Measurements from ENCODE around the gene STARD3.

STARD3 gene

GRCh38 chr17:39639566-39640458, 2.9 kb downstream of the STARD3 start:
- DNase-seq = no peak

- no peak for DNase-seq
Observed at GRCh38 chr17:39640591-39641031, 3.7 kb downstream of the STARD3 start.

GRCh38 chr17:39641097-39641496, 4.2 kb downstream of the STARD3 start:
- no peak for DNase-seq

- no peak for DNase-seq
Observed at GRCh38 chr17:39641883-39642282, 4.9 kb downstream of the STARD3 start.

GRCh38 chr17:39642291-39643074, 5.5 kb downstream of the STARD3 start:
- DNase-seq = no peak

- no peak for DNase-seq
Observed at GRCh38 chr17:39643271-39643670, 6.3 kb downstream of the STARD3 start.

GRCh38 chr17:39647256-39647655, 10.3 kb downstream of the STARD3 start:
- DNase-seq = peak; percentile 63

- DNase-seq = no peak
Observed at GRCh38 chr17:39648616-39649366, 11.8 kb downstream of the STARD3 start.

- DNase-seq = no peak
Observed at GRCh38 chr17:39650121-39650579, 13.2 kb downstream of the STARD3 start.

GRCh38 chr17:39651923-39652586, 15.1 kb downstream of the STARD3 start:
- DNase-seq = no peak

GRCh38 chr17:39652587-39653315, 15.8 kb downstream of the STARD3 start:
- DNase-seq = no peak

- no peak for DNase-seq
Observed at GRCh38 chr17:39653316-39653661, 16.3 kb downstream of the STARD3 start.

GRCh38 chr17:39653662-39654331, 16.9 kb downstream of the STARD3 start:
- DNase-seq = peak; percentile 90

GRCh38 chr17:39655105-39655504, 18.2 kb downstream of the STARD3 start:
- no peak for DNase-seq

GRCh38 chr17:39658346-39658745, 21.4 kb downstream of the STARD3 start:
- DNase-seq = no peak

- DNase-seq = no peak
Observed at GRCh38 chr17:39658760-39659159, 21.8 kb downstream of the STARD3 start.

GRCh38 chr17:39659279-39660010, 22.5 kb downstream of the STARD3 start:
- DNase-seq = no peak

GRCh38 chr17:39660011-39660360, 23.0 kb downstream of the STARD3 start:
- no peak for DNase-seq

- no peak for DNase-seq
Observed at GRCh38 chr17:39660397-39661385, 23.7 kb downstream of the STARD3 start.

All from hematopoietic multipotent progenitor cell treated with erythropoietin and hydrocortisone succinate and interleukin-3 and kit ligand, for 4 days (in vitro differentiated cells).